GM23338 (cell line): Measurements from ENCODE around the gene DDI2. TPM values are rescaled to one million over a fixed set of nuclear protein-coding genes. Genes with fewer than 3 reads are reported as not detected.

Source experiments
- ATAC-seq: fragments of 200-7000 bp; cut with Tn5 transposase; 3 replicates; pipeline ENCODE4 v1.9.1; 2020
- DNase-seq: peaks from one replicate; pipeline ENCODE4 v3.0.0-alpha.2; 2015; ENCODE audit warnings: low spot score
- H2AFZ ChIP-seq: fragments of 200-600 bp; sonication (generic); 2 replicates; pipeline ENCODE4 v1.8.0; 2016; ENCODE audit warnings: antibody characterized with exemption, mild to moderate bottlenecking, moderate library complexity
- H3F3A ChIP-seq: fragments of 200-600 bp; sonication (generic); replicated peaks from 2 replicates; pipeline ENCODE4 v1.8.0; 2017; ENCODE audit warnings: antibody characterized with exemption, mixed run types, low read depth
- H3K27ac ChIP-seq: fragments of 200-600 bp; sonication (generic); 2 replicates; pipeline ENCODE4 v1.6.1; 2016; ENCODE audit warnings: low read depth
- H3K27me3 ChIP-seq: fragments of 200-600 bp; sonication (generic); 2 replicates; pipeline ENCODE4 v1.8.0; 2016; ENCODE audit warnings: mild to moderate bottlenecking, mixed run types, moderate library complexity; ENCODE audit not compliant: insufficient read depth
- H3K36me3 ChIP-seq: fragments of 200-600 bp; sonication (generic); 2 replicates; pipeline ENCODE4 v1.8.0; 2016; ENCODE audit warnings: mild to moderate bottlenecking; ENCODE audit not compliant: insufficient read depth
- H3K4me1 ChIP-seq: fragments of 200-600 bp; sonication (generic); 2 replicates; pipeline ENCODE4 v1.8.0; 2016; ENCODE audit warnings: mild to moderate bottlenecking, moderate library complexity; ENCODE audit not compliant: insufficient read depth
- H3K4me2 ChIP-seq: fragments of 200-600 bp; sonication (generic); 2 replicates; pipeline ENCODE4 v1.7.1; 2017; ENCODE audit warnings: mixed run types
- H3K4me3 ChIP-seq: fragments of 200-600 bp; sonication (generic); 2 replicates; pipeline ENCODE4 v1.6.1; 2016; ENCODE audit warnings: mixed run types
- H3K79me2 ChIP-seq: fragments of 200-600 bp; sonication (generic); replicated peaks from 2 replicates; pipeline ENCODE4 v1.8.0; 2017; ENCODE audit warnings: mild to moderate bottlenecking; ENCODE audit not compliant: insufficient read depth
- H3K9me2 ChIP-seq: fragments of 200-600 bp; sonication (generic); 2 replicates; pipeline ENCODE4 v1.8.0; 2017; ENCODE audit not compliant: insufficient read depth
- H4K20me1 ChIP-seq: fragments of 200-600 bp; sonication (generic); replicated peaks from 2 replicates; pipeline ENCODE4 v1.8.0; 2017; ENCODE audit warnings: mild to moderate bottlenecking; ENCODE audit not compliant: insufficient read depth
- H3K27ac Mint-ChIP-seq: 2 replicates; pipeline ENCODE4 v1.8.0; 2020; ENCODE audit warnings: inconsistent platforms, mild to moderate bottlenecking, moderate library complexity, mixed read lengths
- H3K27me3 Mint-ChIP-seq: 3 replicates; pipeline ENCODE4 v1.8.0; 2022; ENCODE audit warnings: low read depth, mild to moderate bottlenecking, moderate library complexity, mixed read lengths, inconsistent platforms; ENCODE audit not compliant: insufficient read depth, poor library complexity
- H3K36me3 Mint-ChIP-seq: 3 replicates; pipeline ENCODE4 v1.8.0; 2021; ENCODE audit warnings: low read depth, mild to moderate bottlenecking, inconsistent platforms, moderate library complexity, mixed read lengths
- H3K4me1 Mint-ChIP-seq: 3 replicates; pipeline ENCODE4 v1.8.0; 2020; ENCODE audit warnings: mild to moderate bottlenecking, inconsistent platforms, mixed read lengths
- H3K4me3 Mint-ChIP-seq: 3 replicates; pipeline ENCODE4 v1.8.0; 2021; ENCODE audit warnings: moderate library complexity, mild to moderate bottlenecking, inconsistent platforms, mixed read lengths
- H3K9me3 Mint-ChIP-seq: 3 replicates; pipeline ENCODE4 v1.8.0; 2020; ENCODE audit warnings: moderate library complexity, mild to moderate bottlenecking, inconsistent platforms, mixed read lengths
- EZH2 ChIP-seq: fragments of 200-600 bp; sonication (generic); IDR thresholded peaks from one replicate; pipeline ENCODE4 v1.8.0; 2017; ENCODE audit warnings: antibody characterized with exemption, mild to moderate bottlenecking, low read depth; ENCODE audit not compliant: unreplicated experiment
- EZH2phosphoT487 ChIP-seq: fragments of 200-600 bp; sonication (generic); IDR thresholded peaks from one replicate; pipeline ENCODE4 v1.8.1; 2018; ENCODE audit warnings: antibody characterized with exemption; ENCODE audit not compliant: unreplicated experiment
- NANOG ChIP-seq: IDR thresholded peaks from 2 replicates; pipeline ENCODE4 v1.6.1; 2016; ENCODE audit warnings: antibody characterized with exemption, borderline replicate concordance
- POLR2AphosphoS5 ChIP-seq: IDR thresholded peaks from 2 replicates; pipeline ENCODE4 v1.6.1; 2016; ENCODE audit warnings: antibody characterized with exemption, low read depth
- STAT1 ChIP-seq: IDR thresholded peaks from one replicate; pipeline ENCODE4 v1.6.1; 2016; ENCODE audit warnings: antibody characterized with exemption; ENCODE audit not compliant: unreplicated experiment
- ZNF462 ChIP-seq: fragments of 250-450 bp; sonication (Bioruptor Pico); IDR thresholded peaks from 2 replicates; pipeline ENCODE4 v1.5.0; 2020; ENCODE audit warnings: mild to moderate bottlenecking, moderate library complexity
- polyA plus RNA-seq: library from polyadenylated mRNA; unstranded; fragments of >200 nt; fragmentation: Nextera tagmentation; extraction: Ambion mirVana; gene quantifications from 2 replicates; pipeline ENCODE4 v1.2.1, GENCODE V29; 2016
- total RNA-seq: library from RNA; depleted of rRNA; stranded (reverse); fragments of >200 nt; shearing (Covaris generic); gene quantifications from 2 replicates; pipeline ENCODE4 v1.2.3, GENCODE V29; 2014
- TF ChIP-seq, protein P1 (sequence below), 2 experiments: fragments of 200-600 bp in 1 of 2; sonication (generic) in 1 of 2; conservative IDR thresholded peaks; 2 replicates each; pipeline versions ENCODE4 v1.5.1 to v1.6.1; 2016 to 2017; ENCODE audit warnings: antibody characterized with exemption in 2 of 2, low read depth in 2 of 2, mild to moderate bottlenecking in 2 of 2, moderate library complexity in 1 of 2
- TF ChIP-seq, protein P2 (sequence below): IDR thresholded peaks from one replicate; pipeline ENCODE4 v1.6.1; 2018; ENCODE audit warnings: antibody characterized with exemption; ENCODE audit not compliant: unreplicated experiment

DDI2 gene
- total and polyA plus RNA-seq, 2 experiments from 2014 or later, result 8.0 to 43.3 TPM

- TF ChIP-seq ZNF462 (CRISPR knock-in tag), result no peak
- TF ChIP-seq STAT1, result no peak
- TF ChIP-seq, protein P1, sequence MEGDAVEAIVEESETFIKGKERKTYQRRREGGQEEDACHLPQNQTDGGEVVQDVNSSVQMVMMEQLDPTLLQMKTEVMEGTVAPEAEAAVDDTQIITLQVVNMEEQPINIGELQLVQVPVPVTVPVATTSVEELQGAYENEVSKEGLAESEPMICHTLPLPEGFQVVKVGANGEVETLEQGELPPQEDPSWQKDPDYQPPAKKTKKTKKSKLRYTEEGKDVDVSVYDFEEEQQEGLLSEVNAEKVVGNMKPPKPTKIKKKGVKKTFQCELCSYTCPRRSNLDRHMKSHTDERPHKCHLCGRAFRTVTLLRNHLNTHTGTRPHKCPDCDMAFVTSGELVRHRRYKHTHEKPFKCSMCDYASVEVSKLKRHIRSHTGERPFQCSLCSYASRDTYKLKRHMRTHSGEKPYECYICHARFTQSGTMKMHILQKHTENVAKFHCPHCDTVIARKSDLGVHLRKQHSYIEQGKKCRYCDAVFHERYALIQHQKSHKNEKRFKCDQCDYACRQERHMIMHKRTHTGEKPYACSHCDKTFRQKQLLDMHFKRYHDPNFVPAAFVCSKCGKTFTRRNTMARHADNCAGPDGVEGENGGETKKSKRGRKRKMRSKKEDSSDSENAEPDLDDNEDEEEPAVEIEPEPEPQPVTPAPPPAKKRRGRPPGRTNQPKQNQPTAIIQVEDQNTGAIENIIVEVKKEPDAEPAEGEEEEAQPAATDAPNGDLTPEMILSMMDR (conservative IDR thresholded peaks at IDR 0.05; ENCODE audit: low read depth in 2 of 2), result no peak
- TF ChIP-seq EZH2, result no peak
These were observed 64.4 kb downstream of the DDI2 start (continued) for GRCh38 chr1:15681349-15682292.

DNA sequence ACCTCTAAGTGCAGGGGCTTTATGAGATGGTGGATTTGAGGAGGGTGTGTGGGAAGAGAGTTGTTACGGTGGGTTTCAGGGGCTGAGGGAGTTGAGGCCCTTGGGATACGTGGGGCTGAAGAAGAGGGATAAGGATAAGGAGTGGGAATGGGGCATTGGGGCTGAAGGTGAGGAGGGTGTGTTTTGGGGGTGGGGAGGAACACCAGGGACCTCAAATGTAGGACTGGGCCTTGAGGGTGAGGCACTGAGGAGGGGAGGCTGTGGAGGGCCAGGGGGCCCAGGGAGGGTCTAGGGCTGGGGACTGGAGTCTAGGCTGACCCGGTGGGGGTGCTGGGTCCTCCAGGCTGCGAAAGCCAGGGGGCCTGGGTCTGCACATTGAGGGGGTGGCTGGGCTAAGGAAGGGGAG, 65.7 kb downstream of the DDI2 start:
- H3K4me3 Mint-ChIP-seq, result peak overlapping the region; percentile 72
- 0 out of 3 replicates have a peak, but pooled peaks cover 6% of the 10 kb centered on the region for H3K36me3 Mint-ChIP-seq
- Histone ChIP-seq H3F3A (0 out of 2 replicates have a peak, but pooled peaks cover 7% of the 10 kb centered on the region), H3K4me2 (no peak overlapping the region), H3K36me3 (no peaks in the 10 kb centered on the region), H3K27me3 (no peaks in the 10 kb centered on the region), H4K20me1 (peaks cover under 1% of the 10 kb centered on the region; the same call in 1 of the 2 replicates), H3K27ac (no peak overlapping the region), H3K79me2 (peaks cover 32% of the 10 kb centered on the region), H3K9me2 (no peaks in the 10 kb centered on the region), H2AFZ (no peak overlapping the region), H3K4me1 (peaks cover 10% of the 10 kb centered on the region), H3K4me3 (no peak overlapping the region)
- ATAC-seq (no peak), DNase-seq (no peak)
- H3K27me3 Mint-ChIP-seq, result peaks cover 8% of the 10 kb centered on the region
- peaks cover 20% of the 10 kb centered on the region for H3K4me1 Mint-ChIP-seq
- no peak overlapping the region for H3K27ac Mint-ChIP-seq
- H3K9me3 Mint-ChIP-seq, result peaks cover 7% of the 10 kb centered on the region; the same call in 2 of the 3 replicates
- TF ChIP-seq STAT1, result no peak
- no peak for TF ChIP-seq POLR2AphosphoS5
- TF ChIP-seq, protein P1 (conservative IDR thresholded peaks at IDR 0.05; ENCODE audit: low read depth in 2 of 2), result no peak
- TF ChIP-seq NANOG, result no peak
- TF ChIP-seq, protein P2, sequence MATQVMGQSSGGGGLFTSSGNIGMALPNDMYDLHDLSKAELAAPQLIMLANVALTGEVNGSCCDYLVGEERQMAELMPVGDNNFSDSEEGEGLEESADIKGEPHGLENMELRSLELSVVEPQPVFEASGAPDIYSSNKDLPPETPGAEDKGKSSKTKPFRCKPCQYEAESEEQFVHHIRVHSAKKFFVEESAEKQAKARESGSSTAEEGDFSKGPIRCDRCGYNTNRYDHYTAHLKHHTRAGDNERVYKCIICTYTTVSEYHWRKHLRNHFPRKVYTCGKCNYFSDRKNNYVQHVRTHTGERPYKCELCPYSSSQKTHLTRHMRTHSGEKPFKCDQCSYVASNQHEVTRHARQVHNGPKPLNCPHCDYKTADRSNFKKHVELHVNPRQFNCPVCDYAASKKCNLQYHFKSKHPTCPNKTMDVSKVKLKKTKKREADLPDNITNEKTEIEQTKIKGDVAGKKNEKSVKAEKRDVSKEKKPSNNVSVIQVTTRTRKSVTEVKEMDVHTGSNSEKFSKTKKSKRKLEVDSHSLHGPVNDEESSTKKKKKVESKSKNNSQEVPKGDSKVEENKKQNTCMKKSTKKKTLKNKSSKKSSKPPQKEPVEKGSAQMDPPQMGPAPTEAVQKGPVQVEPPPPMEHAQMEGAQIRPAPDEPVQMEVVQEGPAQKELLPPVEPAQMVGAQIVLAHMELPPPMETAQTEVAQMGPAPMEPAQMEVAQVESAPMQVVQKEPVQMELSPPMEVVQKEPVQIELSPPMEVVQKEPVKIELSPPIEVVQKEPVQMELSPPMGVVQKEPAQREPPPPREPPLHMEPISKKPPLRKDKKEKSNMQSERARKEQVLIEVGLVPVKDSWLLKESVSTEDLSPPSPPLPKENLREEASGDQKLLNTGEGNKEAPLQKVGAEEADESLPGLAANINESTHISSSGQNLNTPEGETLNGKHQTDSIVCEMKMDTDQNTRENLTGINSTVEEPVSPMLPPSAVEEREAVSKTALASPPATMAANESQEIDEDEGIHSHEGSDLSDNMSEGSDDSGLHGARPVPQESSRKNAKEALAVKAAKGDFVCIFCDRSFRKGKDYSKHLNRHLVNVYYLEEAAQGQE, result no peak
- TF ChIP-seq EZH2phosphoT487, result no peak
